Activated CD4-positive, CD25-positive, alpha-beta regulatory T cell (primary cell): ENCODE data around the gene PRKCD.
"Not testable (repeated sequence)": the region's sequence is repeated elsewhere in the genome, so short reads cannot be mapped to it uniquely, and the experiment has no call there.

ENCODE experiments used
- DNase-seq, 4 experiments: peaks; one replicate each; lab custom pipeline; 2025; lab: John Stamatoyannopoulos, UW

Gene PRKCD

DNA sequence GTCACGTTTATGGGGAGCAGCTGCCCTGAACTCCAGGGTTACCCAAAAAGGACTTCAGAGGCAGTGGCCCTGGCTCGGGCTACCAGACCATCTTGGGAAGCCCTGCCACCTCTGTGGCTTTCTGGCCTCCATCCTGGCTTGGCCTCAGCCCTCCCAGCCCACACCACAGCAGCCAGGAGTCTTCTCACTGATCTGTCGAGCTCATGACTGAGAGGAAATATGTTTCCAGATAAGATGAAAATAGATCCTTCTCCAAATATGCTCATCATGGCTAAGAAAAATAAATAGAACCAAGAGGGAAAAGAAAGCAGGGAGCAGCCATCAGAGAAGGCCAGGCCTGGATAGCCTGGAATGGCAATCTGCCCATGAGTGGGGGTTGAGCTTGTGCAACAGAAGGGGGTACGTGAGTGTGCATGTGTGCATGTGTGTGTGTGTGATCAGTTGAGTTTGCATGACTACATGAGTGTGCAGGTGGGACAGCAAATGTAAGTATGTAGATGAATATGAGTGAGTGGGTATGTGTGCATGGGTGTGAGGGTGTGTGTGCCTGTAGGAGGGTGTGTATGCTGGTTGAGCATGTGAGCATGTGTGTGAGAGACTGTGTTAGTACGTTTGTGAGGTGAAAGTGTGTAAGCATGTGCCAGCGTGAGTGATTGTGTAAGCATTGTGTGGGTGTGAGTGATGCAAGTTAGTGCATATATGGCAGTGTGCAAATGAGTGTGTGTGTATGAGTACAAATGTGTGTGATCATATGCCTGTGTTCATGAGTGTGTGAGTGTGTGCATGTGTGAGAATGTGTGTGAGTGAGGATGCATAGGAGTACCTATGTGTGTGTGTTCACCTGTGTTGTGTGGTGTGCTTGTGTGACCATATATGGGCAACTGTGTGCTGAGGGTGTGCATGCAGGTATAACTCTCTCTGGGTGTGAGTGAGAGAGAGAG, 20.8 kb upstream of the PRKCD start:
- no peak for DNase-seq

DNA sequence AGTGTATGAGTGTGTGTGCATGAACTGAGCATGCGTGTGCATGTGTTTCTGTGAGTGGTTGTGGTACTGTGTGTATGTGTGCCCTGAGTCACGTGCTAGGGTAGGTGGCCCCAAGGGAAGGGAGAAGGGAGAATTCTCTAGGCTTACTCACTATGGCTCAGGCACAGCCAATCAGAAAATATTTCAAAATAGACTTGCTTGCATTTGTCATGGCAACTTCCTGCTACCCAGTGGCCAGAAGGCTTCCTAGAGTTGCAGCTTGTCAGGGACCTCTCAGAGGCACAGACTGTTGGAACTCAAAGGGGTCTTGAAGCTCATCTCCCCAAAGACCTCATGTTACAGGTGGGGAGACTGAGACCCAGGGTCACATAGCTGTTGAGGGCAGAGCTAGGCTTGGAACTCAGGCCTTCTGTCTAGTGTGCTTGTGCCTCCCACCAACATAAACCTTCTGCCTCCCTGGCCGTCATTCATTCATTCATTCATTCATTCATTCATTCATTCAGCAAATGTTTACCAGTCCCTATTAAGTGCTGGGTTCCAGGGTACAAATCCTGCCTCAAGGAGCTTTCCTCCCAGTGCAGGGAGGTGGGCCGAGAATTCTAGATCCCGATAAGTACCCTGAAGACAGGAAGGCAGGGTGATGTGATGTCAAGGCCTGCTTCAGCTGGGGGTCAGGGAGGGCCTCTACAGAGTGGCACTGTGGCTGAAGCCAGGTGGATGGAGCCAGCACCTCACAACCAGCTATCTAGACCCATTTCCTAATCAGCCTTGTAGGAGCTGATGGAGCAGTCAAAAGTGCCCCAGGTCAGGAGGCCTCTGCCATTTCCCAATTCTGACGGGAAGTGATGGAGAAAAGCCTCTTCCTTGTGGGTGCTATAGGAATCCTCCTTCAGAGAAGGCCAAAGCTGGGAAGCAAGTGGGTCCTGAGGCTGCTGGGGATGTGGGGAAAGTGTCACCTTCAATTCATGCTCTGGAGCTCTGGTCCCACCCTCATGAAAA, 19.9 kb upstream of the PRKCD start:
- no peak for DNase-seq

DNA sequence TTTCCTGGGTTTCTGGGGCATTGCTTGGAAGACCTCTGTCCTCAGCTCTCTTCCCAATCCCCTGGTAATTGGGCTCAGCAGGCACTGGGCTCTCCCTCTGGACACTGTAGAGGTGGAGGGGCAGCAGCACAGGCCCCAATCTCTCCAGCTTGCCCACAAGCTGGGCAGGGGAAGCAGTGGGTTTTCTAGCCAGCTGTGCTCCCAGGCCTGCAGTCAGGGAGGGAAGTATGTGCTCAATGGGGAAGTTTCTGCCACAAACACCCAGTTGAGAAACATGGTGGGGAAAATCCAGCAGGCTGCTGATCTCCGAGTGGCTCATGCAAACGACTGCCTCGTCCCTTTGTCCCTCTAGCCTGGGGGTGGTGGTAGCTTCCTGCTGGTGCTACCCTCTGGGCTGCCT, 18.0 kb upstream of the PRKCD start:
- no peak for DNase-seq

DNA sequence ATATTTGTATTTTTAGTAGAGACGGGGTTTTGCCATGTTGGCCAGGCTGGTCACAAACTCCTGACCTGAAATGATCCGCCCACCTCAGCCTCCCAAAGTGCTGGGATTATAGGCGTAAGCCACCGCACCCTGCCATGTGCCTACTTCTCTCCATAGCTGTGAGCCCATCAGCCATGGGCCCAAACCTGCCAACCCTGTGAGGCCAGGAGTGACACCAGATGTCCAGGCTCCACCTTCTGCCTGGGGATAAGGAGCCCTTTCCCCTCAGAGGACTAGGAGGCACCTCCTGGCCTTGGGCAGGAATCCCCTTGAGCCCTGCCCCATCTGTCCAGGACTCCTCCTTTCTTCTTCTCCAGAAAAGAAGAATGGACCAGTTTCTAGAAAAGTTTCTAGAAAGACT, 16.6 kb upstream of the PRKCD start:
- DNase-seq = no peak

DNA sequence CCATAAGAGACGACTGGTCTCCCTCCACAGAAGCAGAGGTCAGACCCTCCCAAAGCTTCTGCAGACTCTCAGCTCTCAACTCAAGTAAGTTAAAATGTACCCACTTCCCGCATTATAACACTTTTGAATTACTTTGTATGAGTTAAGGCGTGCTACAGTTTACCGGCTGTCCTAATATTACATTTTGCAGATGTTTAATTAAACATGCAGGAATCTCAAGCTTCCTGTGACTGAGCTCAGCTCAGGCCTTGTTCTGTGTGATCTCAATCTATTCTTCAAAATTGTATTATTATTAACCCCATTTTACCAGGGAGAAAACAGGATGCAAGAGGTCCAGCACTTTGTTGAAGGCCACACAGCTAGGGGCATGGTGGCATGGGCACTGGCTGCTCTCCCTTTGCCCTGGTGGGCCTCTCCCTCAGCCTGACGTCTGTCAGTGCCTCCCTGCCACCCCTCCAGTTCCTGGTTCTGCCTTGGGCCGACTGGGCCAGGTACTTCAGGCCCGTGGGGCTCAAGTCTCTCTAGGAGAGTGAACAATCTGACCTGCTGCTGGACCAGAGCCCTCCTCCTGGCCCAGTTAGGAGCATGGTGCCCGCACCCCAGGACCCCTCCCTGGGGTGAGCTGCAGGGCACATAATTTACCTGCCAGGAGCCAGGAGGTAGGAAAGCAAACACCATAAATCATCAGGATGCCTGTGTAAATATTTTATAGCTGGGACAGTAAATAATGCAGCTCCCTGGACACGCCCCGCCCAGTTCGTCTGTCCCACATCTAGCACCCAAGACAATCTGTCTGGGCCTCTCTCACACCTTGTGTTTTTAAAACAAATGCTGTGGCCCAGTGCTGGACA, 15.9 kb upstream of the PRKCD start:
- DNase-seq = no peak

DNA sequence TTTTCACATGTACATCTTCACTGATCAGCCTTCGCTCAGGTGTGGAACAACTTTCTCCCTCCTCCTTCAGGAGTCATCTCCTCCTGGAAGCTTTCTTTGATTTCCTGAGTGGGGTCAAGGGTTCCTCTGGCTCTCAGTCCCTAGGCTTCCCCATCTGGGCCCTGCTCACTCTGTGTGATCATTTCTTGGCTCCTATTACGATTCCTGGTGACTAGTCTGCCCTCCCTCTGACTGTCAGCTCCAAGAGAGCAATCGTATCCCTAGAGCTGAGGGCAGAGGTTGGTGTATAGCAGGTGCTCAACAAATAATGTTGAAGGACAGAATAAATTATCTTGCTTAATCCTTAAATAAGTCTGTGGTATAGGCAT, 15.3 kb upstream of the PRKCD start:
- DNase-seq = no peak

DNA sequence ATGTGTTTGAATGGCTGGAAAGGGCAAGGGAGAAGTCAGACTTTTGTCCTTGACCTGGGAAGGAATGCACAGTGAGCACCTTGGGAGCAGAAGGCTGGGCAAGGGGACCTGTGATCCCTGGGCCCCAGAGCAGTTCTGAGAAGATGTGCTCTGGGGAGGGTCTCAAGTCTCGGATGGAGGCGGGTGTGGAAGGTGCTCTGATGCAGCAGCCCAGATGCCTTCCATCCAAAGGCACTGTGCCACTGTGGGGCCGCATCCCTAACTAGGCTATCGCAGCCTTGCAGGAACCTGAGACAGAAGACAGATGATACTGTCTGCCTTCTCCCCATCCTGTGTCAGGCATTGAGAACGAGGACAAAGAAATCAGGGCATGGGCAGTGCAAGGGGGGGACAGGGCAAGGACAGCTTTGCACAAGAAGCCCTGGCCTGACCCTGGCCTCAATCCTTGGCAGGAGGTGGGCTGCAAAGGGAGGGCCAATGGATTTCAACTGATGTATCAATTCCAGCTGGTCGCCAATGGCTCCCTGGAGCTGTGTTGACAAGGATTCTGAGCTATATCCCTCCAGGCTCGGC, 14.6 kb upstream of the PRKCD start:
- DNase-seq = no peak

DNA sequence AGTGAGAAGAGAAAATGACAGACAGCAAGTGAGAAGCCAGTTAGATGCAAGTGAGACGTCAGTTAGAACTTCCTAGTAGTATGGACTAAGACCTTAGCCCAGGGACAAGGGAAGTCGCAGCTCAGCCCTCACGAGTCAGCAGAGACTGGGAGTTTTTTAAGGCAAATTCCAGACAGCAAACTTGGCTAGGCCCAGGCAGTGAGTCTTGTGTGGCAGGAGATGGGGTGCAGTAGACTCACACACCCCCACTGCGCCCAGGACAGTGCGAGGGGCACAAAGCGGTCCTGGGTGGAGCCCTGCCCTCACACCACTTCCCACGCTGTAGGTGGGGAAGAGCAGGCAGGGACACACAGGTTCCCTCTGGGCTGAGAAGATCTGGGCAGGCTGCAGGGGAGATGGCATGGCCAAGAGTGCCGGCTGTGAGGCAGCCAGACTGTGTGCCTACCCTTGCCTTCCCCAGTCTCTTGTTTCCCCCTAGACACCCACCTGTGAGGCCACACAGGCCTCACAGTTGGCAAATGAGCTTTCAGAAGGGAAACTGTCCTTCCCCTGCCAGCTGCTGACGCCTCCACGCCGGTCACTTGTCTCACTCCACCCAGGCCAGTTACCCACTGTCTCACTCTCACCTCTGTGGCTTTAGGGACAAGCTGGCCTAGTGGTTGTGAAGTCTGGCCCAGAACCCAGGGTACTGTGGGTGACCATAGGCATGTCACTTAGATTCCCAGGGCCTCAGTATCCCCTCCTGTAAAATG, 13.7 kb upstream of the PRKCD start:
- DNase-seq = no peak

DNA sequence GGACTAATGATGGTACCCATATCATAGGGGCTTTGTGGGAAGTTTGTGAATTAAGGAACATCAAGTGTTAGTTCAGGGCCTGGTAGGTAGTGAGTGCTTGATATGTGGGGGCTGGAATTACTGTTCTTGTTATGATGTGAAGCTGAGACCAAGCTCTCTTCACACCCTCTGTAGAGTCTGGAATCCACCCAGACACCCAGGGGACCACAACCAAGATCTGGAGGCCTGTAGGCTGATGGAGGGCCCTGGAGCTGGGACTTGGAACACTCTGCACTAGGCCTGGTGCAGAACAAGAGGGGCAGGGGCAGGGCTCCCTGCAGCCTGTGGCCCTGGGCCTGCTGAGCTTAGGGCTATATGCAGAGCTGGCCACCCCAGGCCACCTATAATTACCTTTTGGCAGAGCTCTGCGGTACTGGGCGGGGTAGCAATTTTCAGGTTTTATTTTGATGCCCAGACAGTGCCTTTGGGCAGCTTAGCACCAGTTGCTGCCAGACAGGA, 13.1 kb upstream of the PRKCD start:
- no peak for DNase-seq

DNA sequence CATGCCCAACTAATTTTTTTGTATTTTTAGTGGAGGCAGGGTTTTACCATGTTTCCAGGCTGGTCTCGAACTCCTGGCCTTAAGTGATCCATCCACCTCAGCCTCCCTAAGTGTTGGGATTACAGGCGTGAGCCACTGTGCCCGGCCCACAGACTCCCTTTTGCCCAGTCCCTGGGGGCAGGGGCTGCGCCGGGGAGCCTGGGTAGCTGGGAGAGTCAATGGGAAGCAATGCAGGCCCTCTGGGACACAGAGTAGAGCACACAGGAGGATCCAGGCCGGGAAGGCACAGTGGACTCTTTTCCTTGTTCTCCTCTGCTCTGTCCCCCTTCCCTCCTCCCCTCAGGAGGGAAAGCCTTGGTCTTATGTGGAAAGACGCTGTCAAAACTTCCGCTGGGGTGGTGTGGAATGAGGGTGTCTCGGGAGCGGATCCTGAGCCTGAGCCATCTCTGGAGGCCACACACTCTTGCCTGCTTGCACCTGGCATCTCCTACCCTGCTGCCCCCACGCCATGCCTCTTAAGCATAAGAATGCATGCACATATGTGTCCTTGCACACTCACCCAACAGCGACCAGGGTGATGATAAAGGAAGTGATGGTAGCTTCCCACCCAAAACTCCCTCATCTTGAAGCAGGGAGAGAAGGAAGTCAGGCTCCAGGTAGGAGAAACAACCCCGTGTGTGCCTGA, 11.9 kb upstream of the PRKCD start:
- no peak for DNase-seq

DNA sequence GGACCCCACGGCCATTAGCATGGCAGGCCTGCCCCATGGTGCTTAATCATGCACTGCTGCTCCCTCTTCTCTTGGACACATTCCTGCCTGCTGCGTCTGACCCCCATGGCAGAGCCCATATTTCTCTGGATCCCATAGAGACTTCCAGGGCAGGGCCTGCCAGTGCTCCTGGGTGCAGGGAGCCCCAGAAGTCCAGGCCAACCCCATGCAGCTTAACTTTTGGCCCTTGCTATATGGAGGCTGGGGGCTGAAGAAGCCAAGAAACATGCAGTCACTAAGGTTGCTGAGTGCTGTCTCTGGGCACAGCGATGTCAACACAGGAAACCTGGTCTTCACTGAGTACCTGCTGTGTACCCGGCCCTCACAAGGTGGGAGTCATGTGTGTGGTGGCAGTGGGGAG, 11.3 kb upstream of the PRKCD start:
- no peak for DNase-seq

DNA sequence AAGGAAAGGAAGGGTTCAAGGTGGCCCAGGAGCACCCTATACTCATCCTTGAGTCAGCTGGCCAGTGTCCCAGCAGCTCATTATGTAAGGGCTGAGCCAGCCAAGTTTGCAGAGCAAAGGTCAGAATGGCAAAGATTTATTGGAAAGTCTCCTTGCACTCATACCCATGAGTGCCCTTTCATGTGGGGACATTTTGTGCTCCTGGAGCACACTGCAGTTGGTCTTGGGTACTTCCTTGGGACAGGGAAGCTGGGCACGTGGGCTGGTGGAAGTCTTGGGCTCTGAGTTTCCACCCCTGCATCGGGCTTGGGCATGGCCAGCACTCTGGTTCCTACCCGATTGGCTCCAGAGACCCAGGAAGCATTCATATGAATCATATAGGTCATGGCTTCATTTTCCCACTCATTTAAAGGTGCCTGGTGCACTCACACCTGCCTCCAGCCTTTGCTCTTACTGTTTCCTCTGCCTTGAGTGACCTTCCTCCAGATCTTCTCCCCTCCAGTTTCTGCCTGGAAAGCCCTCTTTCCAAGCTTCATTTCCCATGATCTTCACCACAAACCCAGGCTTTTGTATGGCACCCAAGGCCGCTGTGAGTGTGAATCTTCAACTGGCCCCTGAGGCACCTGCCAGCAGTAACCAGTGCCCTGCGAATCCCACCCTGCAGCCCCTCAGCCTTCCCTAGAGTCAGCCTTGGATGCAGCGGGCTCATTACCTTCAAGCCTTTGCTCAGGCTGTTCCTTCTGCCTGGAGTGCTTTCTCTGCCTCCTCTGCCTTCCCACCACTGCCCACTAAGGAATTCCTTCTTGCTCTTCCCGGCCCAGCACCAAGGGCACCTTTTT, 10.5 kb upstream of the PRKCD start:
- no peak for DNase-seq

DNA sequence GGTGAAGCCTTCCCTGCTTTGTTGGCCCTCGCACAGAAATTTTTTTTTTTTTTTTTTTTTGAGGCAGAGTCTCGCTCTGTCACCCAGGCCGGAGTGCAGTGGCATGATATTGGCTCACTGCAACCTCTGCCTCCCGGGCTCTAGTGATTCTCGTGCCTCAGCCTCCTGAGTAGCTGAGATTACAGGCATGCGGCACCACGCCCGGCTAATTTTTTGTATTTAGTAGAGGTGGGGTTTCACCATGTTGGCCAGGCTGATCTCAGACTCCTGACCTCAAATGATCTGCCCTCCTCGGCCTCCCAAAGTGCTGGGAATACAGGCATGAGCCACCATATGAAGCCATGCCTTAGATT, 9.9 kb upstream of the PRKCD start:
- DNase-seq = not testable (repeated sequence)

DNA sequence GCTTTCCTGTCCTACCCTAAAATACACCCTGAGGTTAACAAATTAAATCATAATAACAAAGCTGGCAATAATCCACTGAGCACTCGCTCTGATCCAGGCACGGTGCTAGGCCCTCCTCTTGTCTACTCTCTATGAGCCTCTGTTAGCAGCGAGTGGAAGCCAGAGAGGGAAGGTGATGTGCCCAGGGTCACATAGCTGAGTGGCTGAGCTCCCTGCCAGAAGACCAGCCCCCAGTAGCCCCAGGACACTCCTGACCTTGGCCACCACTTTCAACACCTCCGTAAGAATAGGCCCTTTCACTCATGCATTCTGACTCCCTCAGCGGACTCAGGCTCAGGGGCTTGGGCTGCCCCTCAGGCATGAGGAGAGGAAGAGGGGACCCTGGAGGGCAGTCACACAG, 9.5 kb upstream of the PRKCD start:
- DNase-seq = no peak

DNA sequence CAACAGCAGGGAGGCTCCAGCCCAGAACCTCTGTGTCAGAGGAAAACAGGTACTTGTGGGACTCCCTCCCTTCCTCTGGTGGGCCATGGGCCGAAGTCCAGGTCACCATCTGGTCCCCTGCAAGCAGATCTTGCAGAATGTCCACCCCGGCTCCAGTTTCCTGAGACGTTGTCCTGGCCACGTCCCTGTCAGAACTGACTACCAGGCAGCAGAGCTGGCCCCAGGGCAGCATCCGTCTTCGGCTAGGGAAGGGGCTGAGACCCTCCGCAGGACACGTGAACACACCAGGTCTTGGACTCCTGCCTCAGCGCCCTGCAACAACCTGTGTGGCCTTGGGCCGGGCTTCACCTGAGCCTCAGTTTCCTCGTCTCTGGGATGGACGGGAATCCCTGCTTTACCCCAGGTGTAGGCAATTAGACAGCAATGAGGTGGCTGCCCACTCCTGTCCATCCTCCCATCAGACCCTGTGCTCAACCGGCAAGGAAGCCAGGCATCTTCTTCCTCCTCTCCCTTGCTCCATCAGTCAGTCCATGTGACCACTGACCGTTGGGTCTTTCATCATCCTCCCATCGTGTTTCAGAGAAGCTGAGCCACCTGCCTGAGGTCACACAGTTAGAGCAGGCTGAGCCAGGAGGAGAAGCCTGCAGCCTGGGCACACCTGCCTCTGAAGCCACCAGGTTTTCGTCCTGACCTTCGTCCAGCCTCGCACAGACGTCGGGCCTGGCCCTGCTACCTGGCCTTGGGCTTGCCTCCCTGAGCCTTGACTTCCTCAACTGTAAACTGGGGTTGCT, 8.9 kb upstream of the PRKCD start:
- no peak for DNase-seq

DNA sequence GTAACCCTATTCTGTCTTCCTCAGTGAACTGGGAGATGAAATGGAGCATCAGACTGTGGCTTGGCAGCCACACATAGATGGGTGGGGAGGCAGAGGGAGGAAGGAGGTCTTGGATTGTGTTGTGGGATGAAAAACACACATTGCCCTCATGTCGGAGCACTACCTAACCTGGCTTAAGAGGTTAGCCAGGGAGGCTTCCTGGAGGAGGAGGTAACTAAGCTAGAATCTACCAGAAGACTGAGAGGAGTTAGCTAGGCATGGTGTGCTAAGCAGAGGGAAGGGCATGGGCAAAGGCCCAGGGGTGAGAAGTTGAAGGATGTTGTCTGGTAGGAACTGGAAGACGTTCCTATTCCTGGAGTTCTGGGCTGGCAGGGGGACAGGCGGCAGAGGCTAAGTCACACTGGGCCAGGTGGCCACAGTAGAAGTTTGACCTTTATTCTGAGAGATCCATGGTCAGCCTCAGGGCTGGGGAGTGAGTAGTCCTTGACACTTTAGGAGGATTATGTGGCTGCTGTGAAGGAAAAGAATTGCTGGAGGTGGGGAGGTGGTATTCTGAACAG, 7.7 kb upstream of the PRKCD start:
- no peak for DNase-seq

DNA sequence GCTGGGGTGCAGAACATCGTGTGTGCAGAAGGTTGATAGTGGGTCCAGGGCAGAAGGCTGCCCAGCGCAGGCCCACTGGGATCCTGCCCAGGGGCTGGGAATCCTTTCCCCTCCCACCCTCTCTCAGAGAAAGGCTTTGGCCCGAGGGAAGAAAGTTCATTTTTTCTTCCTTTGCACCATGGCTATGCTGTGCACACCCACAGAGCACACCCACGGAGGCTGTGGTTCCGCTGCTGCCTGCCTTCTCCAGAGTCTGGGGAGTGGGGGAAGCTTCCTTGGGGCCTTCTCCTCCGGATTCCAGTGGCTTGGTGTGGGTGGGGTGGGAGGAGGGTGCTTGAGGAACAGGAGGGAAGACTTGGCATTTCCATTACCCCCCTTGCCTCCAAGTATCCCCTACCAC, 7.0 kb upstream of the PRKCD start:
- no peak for DNase-seq

DNA sequence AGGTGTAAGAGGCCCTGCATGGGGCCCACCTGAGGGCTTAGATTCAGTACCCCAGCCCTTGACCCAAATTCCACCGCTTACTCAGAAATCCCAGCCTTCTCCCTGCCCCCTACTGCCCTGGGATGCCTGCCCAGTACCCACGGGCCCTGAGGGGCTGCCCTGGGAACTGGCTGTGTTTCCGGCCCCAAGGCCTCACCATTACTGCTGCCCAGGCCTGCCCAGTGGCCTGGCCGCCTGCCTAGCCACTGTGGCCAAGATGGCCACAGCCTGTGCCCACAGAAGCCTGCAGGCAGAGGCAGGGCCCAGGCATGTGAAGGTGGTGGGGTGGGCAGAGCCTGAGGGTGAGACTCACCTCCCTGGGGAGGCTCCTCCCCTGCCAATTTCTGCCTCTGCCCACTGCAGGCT, 6.1 kb upstream of the PRKCD start:
- DNase-seq = no peak
